NCI-H2029 (cell line): ENCODE data around the gene KIF9.
"Not testable (repeated sequence)": the region's sequence is repeated elsewhere in the genome, so short reads cannot be mapped to it uniquely, and the experiment has no call there.

Experiments
- DNase-seq: peaks from one replicate; lab custom pipeline; 2025; lab: John Stamatoyannopoulos, UW

The KIF9 gene

GRCh38 chr3:47251689-47252088 is 30.9 kb downstream of the KIF9 start:
- DNase-seq: no peak

DNA sequence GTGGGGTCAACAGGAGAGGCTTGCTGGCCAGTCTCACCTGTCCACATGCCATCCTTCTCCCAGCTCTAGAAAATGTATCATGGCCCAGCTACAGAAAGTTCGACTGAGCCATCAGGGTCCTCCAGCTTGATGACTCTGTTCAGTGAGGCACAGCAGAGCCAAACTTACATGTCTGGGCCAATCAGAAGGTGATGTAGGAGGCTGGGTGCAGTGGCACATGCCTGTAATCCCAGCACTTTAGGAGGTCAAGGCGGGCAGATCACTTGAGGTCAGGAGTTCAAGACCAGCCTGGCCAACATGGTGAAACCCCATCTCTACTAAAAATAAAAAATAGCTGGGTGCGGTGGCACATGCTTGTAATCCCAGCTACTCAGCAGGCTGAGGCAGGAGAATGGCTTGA is 31.5 kb downstream of the KIF9 start:
- DNase-seq: not testable (repeated sequence)

- DNase-seq: peak; percentile 15
Measured at GRCh38 chr3:47250309-47251060, 32.1 kb downstream of the KIF9 start.

GRCh38 chr3:47247131-47248064 is 35.2 kb downstream of the KIF9 start:
- DNase-seq: no peak

DNA sequence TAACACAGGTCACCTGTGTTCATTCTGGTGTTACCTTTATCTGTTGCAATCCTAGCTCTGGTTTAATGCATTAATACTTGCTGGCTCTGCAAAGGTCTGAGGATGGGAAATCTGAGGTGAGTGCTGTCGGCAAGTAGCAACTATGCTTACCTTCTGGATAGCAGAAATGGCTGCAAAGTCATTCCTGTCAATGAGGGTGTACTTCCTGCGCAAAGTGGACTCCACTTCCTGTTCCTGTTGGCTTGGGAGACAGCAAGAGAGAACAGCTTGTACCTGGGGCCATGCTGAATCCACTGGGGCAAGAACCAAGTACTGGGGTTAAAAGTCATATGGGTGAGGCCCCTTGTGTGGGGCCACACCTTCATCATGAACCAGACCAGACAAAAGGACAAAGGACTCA is 37.3 kb downstream of the KIF9 start:
- no peak for DNase-seq

- DNase-seq: no peak
Measured at GRCh38 chr3:47244531-47245100, 38.0 kb downstream of the KIF9 start.

DNA sequence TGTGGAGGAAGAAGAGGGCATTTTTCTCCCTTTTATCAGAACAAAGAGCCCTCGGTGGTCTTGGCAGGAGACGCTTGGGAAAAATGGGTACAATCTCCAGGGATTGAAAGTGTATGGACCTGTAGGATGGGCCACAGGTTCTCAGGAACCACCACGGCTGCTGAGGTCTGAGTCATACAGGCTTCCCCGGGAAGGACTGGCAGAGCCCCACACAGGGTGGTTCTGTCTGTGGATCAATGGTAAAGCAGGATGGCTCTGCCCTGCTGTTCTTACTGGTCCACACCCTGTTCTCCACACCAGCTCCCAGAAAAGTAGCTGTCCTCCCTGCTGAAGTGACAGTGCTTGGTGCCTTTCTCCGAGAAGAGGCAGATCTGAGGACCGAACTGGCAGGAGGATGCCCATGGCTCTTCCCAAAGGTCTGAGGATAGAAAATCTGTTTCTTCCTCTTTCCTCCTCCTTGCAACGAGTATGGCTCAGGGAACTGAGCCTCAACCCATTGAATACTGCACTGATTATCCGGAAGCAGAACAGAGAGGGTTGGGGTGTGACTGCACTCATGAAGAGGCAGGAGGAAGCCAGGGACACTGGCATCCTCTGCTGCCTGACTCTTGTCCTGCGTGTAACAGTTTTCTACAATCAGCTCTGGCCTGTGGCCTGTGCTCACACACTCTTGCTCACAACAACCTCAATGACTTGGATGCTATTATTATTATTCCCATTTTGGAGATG is 39.0 kb downstream of the KIF9 start:
- no peak for DNase-seq

DNA sequence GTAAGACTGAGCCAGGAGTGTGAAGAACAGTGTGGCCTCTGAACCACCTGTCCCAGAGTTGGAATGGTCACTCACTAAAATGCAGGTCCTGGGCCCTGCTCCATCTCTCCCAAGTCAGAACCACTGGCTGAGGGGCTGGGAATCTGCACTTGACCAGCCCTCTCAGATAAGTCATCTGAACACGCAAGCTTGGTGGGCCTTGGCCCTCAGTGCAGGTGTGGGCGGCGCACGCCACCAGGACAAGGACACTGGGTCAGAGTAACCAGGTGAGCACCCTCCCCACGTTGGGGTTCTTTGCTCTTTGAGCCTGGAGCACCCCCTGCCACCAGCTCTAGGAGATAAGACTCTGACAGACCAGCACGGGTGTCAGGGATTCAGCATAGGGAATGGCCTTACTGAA is 42.7 kb downstream of the KIF9 start:
- no peak for DNase-seq

GRCh38 chr3:47238017-47238416 is 44.6 kb downstream of the KIF9 start:
- no peak for DNase-seq

- no peak for DNase-seq
Measured at GRCh38 chr3:47228088-47228487, 54.5 kb downstream of the KIF9 start.

- no peak for DNase-seq
Measured at GRCh38 chr3:47227678-47228077, 54.9 kb downstream of the KIF9 start.

- no peak for DNase-seq
Measured at GRCh38 chr3:47225310-47225906, 57.2 kb downstream of the KIF9 start.

- no peak for DNase-seq
Measured at GRCh38 chr3:47223755-47224154, 58.8 kb downstream of the KIF9 start.

DNA sequence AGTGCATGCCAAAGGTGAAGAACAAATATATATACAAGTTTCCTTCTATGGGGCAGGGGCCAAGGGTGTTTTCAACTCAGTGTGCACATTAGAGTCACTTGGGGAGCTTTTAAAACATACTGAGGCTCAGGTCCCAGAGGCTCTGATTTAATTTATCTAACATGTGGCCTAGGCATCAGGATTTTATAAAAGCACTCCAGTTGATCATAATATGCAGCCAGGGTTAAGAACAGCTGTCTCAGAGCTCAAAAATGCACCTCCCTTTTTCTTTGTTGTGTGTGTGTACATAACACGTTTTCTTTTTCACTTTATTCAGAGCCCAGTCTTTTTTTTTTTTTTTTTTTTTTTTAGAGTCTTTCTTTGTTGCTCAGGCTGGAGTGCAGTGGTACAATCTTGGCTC is 60.8 kb downstream of the KIF9 start:
- DNase-seq: no peak

DNA sequence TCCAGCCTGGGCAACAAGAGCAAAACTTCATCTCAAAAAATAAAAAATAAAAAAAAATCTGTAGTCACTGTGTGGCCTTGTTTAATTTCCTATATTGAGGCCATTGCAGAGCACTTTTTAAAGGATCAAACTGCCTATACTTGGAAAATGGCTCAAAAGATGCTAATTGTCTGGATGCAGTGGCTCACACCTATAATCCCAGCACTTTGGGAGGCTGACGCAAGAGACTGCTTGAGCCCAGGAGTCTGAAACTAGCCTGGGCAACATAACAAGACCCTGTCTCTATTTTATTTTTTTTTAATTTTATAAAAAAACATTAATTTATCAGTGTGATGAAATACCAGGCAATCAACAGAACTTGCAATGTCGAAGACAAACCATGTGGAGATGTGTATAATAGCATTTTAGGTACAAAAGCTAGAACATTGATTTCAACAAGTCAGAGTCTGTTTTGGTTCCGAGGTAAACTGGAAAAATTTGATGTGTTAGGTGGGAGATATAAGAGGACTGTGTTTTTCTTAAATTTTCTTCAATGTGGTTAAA is 71.7 kb downstream of the KIF9 start:
- DNase-seq: no peak

DNA sequence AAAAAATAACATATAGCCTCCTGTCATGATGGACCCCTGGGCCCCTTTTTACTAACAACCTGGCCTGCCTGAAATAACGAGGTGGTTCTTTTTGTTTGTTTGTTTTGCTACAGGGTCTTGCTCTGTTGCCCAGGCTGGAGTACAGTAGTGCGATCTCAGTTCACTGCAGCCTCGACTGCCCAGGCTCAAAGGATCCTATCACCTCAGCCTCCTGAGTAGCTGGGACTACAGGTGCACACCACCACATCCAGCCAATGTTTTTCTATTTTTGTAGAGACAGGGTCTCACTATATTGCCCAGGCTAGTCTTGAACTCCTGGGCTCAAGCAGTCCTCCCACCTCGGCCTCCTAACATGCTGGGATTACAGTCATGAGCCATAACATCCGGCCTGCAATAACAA is 76.6 kb downstream of the KIF9 start:
- DNase-seq: not testable (repeated sequence)

DNA sequence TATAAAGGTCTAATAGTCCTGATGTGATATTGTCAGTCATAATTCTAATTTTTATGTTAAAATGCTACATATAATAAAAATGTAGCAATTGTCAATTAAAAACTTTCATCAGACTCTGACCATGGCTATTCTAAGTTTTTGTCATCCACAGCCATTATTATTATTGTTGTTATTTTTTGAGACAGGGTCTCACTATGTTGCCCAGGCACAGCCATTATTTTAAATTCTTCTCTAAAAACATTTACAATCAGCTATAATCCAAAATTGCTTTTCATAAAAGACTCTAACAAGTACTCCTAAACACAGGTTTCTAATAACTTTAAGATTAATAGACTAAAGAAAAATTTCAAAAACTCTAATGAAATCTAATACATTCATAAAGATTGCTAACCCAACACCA is 77.7 kb downstream of the KIF9 start:
- DNase-seq: no peak

GRCh38 chr3:47202542-47202941 is 80.1 kb downstream of the KIF9 start:
- no peak for DNase-seq

DNA sequence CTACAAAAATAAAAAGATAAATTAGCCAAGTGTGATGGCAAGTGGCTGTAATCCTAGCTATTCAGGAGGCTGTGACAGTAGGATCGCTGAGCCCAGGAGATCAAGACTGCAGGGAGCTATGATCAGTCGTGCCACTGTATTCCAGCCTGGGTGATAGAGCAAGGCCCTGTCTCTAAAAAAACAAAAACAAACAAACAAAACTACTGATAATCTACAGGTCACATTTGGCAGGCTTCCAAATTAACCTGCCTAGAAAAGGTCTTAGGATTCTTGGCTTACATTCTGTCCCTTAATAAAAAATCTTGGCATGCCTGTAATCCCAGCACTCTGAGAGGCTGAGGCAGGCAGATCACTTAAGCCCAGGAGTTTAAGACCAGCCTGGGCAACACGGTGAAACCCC is 85.3 kb downstream of the KIF9 start:
- DNase-seq: no peak

GRCh38 chr3:47194994-47195393 is 87.6 kb downstream of the KIF9 start:
- DNase-seq: no peak
